ENCODE data around the gene ENDOD1.

- no peak for TF ChIP-seq CTCF (IDR thresholded peaks at IDR 0.05)
- no peak for TF ChIP-seq POLR2A (IDR thresholded peaks at IDR 0.05)
These were observed 86.3 kb downstream of the ENDOD1 start for GRCh38 chr11:95175818-95176380.
